Neural progenitor cell (in vitro differentiated cells): ENCODE measurements around the gene RNU7-1. TPM values are rescaled to one million over a fixed set of nuclear protein-coding genes. Genes with fewer than 3 reads are reported as not detected.

Experiments
- DNase-seq: peaks from one replicate; pipeline ENCODE4 v3.0.0-alpha.2; 2016; ENCODE audit warnings: low spot score
- H2AFZ ChIP-seq: fragments of 200-600 bp; sonication (generic); replicated peaks from 2 replicates; pipeline ENCODE4 v1.6.1; 2016; ENCODE audit warnings: antibody characterized with exemption
- H3F3A ChIP-seq: fragments of 200-600 bp; sonication (generic); 2 replicates; pipeline ENCODE4 v1.6.1; 2016; ENCODE audit warnings: antibody characterized with exemption, low read depth
- H3K27ac ChIP-seq: fragments of 200-600 bp; sonication (generic); 2 replicates; pipeline ENCODE4 v1.5.1; 2016; ENCODE audit warnings: mild to moderate bottlenecking
- H3K27me3 ChIP-seq: fragments of 200-600 bp; sonication (generic); 2 replicates; pipeline ENCODE4 v1.6.1; 2016; ENCODE audit warnings: mild to moderate bottlenecking, moderate library complexity
- H3K36me3 ChIP-seq: fragments of 200-600 bp; sonication (generic); 2 replicates; pipeline ENCODE4 v1.5.1; 2016
- H3K4me1 ChIP-seq: fragments of 200-600 bp; sonication (generic); 2 replicates; pipeline ENCODE4 v1.6.1; 2016; ENCODE audit warnings: mixed run types
- H3K4me2 ChIP-seq: fragments of 200-600 bp; sonication (generic); 2 replicates; pipeline ENCODE4 v1.6.1; 2016
- H3K4me3 ChIP-seq: fragments of 200-600 bp; sonication (generic); 2 replicates; pipeline ENCODE4 v1.5.1; 2016
- H3K79me2 ChIP-seq: fragments of 200-600 bp; sonication (generic); 2 replicates; pipeline ENCODE4 v1.6.1; 2016; ENCODE audit warnings: low read depth
- H3K9ac ChIP-seq: fragments of 200-600 bp; sonication (generic); 2 replicates; pipeline ENCODE4 v1.6.1; 2016
- H3K9me3 ChIP-seq: fragments of 200-600 bp; sonication (generic); 2 replicates; pipeline ENCODE4 v1.5.1; 2016; ENCODE audit warnings: low read depth
- H4K20me1 ChIP-seq: fragments of 200-600 bp; sonication (generic); 2 replicates; pipeline ENCODE4 v1.6.1; 2016; ENCODE audit warnings: low read depth
- H3K27ac Mint-ChIP-seq: 3 replicates; pipeline ENCODE4 v1.8.0; 2021; ENCODE audit warnings: mixed read lengths
- H3K27me3 Mint-ChIP-seq: 2 replicates; pipeline ENCODE4 v1.8.0; 2022; ENCODE audit warnings: low read depth, mild to moderate bottlenecking, inconsistent platforms, moderate library complexity, mixed read lengths; ENCODE audit not compliant: insufficient read depth
- H3K36me3 Mint-ChIP-seq: 3 replicates; pipeline ENCODE4 v1.8.0; 2021; ENCODE audit warnings: mixed read lengths
- H3K4me1 Mint-ChIP-seq: 3 replicates; pipeline ENCODE4 v1.8.0; 2021; ENCODE audit warnings: mixed read lengths
- H3K4me3 Mint-ChIP-seq: 3 replicates; pipeline ENCODE4 v1.8.0; 2021; ENCODE audit warnings: mild to moderate bottlenecking, moderate library complexity, mixed read lengths
- H3K9me3 Mint-ChIP-seq: 3 replicates; pipeline ENCODE4 v1.8.0; 2020; ENCODE audit warnings: mixed read lengths
- EZH2 ChIP-seq: fragments of 200-600 bp; sonication (generic); IDR thresholded peaks from 2 replicates; pipeline ENCODE4 v1.6.1; 2017; ENCODE audit warnings: antibody characterized with exemption, mild to moderate bottlenecking, moderate library complexity
- EZH2phosphoT487 ChIP-seq: fragments of 200-600 bp; sonication (generic); IDR thresholded peaks from 2 replicates; pipeline ENCODE4 v1.6.1; 2017; ENCODE audit warnings: antibody characterized with exemption
- total RNA-seq: library from RNA; depleted of rRNA; stranded (reverse); fragments of >200 nt; gene quantifications from 2 replicates; pipeline ENCODE4 v1.2.3, GENCODE V29; 2015; ENCODE audit warnings: low replicate concordance
- TF ChIP-seq, protein P1 (sequence below): fragments of 200-600 bp; sonication (generic); IDR thresholded peaks from 2 replicates; pipeline ENCODE4 v1.5.1; 2017; ENCODE audit warnings: antibody characterized with exemption, mild to moderate bottlenecking

RNU7-1 gene
- total RNA-seq, 1 donor from 2014 or later = not detected

DNA sequence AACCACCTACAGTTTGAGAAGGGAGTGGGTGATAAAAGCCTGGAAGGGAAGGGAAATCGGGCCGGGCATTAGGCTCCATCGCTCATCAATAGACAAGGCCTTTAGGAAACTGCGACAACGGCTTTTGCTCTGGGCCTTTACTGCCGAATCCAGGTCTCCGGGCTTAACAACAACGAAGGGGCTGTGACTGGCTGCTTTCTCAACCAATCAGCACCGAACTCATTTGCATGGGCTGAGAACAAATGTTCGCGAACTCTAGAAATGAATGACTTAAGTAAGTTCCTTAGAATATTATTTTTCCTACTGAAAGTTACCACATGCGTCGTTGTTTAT is 261 bp upstream of the RNU7-1 start:
- H2AFZ ChIP-seq = no peak overlapping the region
- peaks cover 11% of the 10 kb centered on the region for H4K20me1 ChIP-seq
- peak overlapping the region; percentile 64 for H3K9ac ChIP-seq
- TF ChIP-seq EZH2 = no peak
- TF ChIP-seq, protein P1, sequence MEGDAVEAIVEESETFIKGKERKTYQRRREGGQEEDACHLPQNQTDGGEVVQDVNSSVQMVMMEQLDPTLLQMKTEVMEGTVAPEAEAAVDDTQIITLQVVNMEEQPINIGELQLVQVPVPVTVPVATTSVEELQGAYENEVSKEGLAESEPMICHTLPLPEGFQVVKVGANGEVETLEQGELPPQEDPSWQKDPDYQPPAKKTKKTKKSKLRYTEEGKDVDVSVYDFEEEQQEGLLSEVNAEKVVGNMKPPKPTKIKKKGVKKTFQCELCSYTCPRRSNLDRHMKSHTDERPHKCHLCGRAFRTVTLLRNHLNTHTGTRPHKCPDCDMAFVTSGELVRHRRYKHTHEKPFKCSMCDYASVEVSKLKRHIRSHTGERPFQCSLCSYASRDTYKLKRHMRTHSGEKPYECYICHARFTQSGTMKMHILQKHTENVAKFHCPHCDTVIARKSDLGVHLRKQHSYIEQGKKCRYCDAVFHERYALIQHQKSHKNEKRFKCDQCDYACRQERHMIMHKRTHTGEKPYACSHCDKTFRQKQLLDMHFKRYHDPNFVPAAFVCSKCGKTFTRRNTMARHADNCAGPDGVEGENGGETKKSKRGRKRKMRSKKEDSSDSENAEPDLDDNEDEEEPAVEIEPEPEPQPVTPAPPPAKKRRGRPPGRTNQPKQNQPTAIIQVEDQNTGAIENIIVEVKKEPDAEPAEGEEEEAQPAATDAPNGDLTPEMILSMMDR = no peak
- Mint-ChIP-seq H3K36me3 (peaks cover 23% of the 10 kb centered on the region), H3K9me3 (no peaks in the 10 kb centered on the region), H3K4me3 (peak overlapping the region; percentile 96), H3K27ac (peak overlapping the region; percentile 99), H3K4me1 (peaks cover 47% of the 10 kb centered on the region), H3K27me3 (peaks cover 28% of the 10 kb centered on the region)
- H3K27me3 ChIP-seq = no peaks in the 10 kb centered on the region
- H3K9me3 ChIP-seq = no peaks in the 10 kb centered on the region
- peak overlapping the region; percentile 100 for H3K27ac ChIP-seq
- H3K4me2 ChIP-seq = peak overlapping the region; percentile 77
- peak; percentile 95 for DNase-seq
- peaks cover 21% of the 10 kb centered on the region for H3K4me1 ChIP-seq
- peaks cover 70% of the 10 kb centered on the region for H3F3A ChIP-seq
- H3K79me2 ChIP-seq = peaks cover 27% of the 10 kb centered on the region
- no peaks in the 10 kb centered on the region for H3K36me3 ChIP-seq
- H3K4me3 ChIP-seq = peak overlapping the region; percentile 56

DNA sequence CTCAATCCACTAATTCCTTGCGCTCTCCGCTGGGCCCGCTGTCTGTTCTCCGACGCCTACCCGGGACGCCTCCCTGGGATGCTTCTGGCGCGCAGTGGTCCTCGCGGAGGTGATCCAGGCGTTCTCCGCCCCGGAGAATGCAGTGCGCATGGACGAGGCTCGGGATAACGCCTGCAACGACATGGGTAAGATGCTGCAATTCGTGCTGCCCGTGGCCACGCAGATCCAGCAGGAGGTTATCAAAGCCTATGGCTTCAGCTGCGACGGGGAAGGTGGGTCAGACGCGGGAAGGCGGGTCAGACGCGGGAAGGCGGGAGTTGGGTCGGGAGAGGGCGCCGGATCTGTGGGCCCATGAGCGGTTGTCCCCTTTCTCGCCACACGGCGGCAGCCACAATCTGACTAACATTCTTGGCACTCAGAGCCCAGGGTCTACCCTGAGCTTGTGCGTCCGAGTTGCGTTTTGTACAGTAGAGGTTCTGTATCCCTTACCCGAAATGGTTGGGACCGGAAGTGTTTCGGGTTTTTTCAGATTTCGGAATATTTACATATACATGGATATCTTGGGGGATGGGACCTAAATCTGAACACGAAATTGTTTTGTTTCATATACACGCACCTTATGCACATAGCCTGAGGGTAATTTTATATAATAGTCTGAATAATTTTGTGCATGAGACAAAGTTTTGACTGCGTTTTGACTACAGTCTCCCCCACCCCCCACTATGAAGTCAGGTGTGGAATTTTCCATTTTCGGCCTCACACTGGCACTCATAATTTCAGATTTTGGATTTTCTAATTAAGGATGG is 968 bp downstream of the RNU7-1 start:
- Histone ChIP-seq H4K20me1 (peaks cover 11% of the 10 kb centered on the region), H3K79me2 (peaks cover 14% of the 10 kb centered on the region), H3K4me2 (peak overlapping the region; percentile 77), H3K9ac (no peak overlapping the region), H3K4me3 (peak overlapping the region; percentile 56), H3K4me1 (peaks cover 20% of the 10 kb centered on the region), H3K27ac (peak overlapping the region; percentile 100), H3F3A (peaks cover 66% of the 10 kb centered on the region), H3K27me3 (no peaks in the 10 kb centered on the region), H3K36me3 (no peaks in the 10 kb centered on the region), H2AFZ (no peak overlapping the region), H3K9me3 (no peaks in the 10 kb centered on the region)
- peaks cover 19% of the 10 kb centered on the region for H3K36me3 Mint-ChIP-seq
- DNase-seq = peak; percentile 96
- H3K9me3 Mint-ChIP-seq = no peaks in the 10 kb centered on the region
- peaks cover 23% of the 10 kb centered on the region for H3K27me3 Mint-ChIP-seq
- TF ChIP-seq, protein P1 = peak; percentile 73
- no peak for TF ChIP-seq EZH2phosphoT487
- H3K27ac Mint-ChIP-seq = peak overlapping the region; percentile 99
- H3K4me3 Mint-ChIP-seq = peak overlapping the region; percentile 96
- H3K4me1 Mint-ChIP-seq = peaks cover 43% of the 10 kb centered on the region

DNA sequence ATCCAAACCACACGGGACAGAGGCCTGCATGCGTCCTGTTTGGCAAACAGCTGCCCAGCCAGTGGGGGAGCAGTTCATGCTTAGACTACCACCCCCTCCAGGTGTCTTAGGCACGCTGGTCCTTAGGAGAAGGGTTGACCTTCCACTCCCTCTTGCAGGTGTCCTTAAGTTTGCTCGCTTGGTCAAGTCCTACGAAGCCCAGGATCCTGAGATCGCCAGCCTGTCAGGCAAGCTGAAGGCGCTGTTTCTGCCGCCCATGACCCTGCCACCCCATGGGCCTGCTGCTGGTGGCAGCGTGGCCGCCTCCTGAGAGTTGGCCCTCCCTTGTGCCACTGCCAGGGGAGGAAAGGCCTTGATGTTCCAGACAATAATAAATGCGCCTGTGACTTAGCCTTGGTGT is 2.0 kb downstream of the RNU7-1 start:
- Histone ChIP-seq H3K27ac (no peak overlapping the region), H2AFZ (no peak overlapping the region), H3K4me2 (peak overlapping the region; percentile 72), H3K27me3 (no peaks in the 10 kb centered on the region), H4K20me1 (peaks cover 11% of the 10 kb centered on the region), H3K9ac (no peak overlapping the region), H3F3A (peaks cover 57% of the 10 kb centered on the region), H3K4me3 (no peak overlapping the region), H3K4me1 (peaks cover 20% of the 10 kb centered on the region), H3K9me3 (no peaks in the 10 kb centered on the region), H3K36me3 (no peaks in the 10 kb centered on the region), H3K79me2 (peaks cover 10% of the 10 kb centered on the region)
- Mint-ChIP-seq H3K9me3 (no peaks in the 10 kb centered on the region), H3K27me3 (peaks cover 18% of the 10 kb centered on the region), H3K27ac (no peak overlapping the region), H3K4me1 (peaks cover 45% of the 10 kb centered on the region), H3K36me3 (peaks cover 13% of the 10 kb centered on the region), H3K4me3 (peak overlapping the region; percentile 96)
- TF ChIP-seq EZH2phosphoT487 = no peak
- TF ChIP-seq EZH2 = no peak
- TF ChIP-seq, protein P1 = no peak
- DNase-seq = no peak
